RCC 7860 (cell line): ENCODE measurements around the gene LNPEP.

Experiments used
- DNase-seq: peaks from one replicate; pipeline ENCODE4 v3.0.0-alpha.2; 2015; ENCODE audit warnings: low spot score
- FAIRE-seq: peaks from 2 replicates; lab custom pipeline; 2012; peaks lifted over from hg19 to GRCh38; lab: Jason Lieb, UNC

The LNPEP gene

DNA sequence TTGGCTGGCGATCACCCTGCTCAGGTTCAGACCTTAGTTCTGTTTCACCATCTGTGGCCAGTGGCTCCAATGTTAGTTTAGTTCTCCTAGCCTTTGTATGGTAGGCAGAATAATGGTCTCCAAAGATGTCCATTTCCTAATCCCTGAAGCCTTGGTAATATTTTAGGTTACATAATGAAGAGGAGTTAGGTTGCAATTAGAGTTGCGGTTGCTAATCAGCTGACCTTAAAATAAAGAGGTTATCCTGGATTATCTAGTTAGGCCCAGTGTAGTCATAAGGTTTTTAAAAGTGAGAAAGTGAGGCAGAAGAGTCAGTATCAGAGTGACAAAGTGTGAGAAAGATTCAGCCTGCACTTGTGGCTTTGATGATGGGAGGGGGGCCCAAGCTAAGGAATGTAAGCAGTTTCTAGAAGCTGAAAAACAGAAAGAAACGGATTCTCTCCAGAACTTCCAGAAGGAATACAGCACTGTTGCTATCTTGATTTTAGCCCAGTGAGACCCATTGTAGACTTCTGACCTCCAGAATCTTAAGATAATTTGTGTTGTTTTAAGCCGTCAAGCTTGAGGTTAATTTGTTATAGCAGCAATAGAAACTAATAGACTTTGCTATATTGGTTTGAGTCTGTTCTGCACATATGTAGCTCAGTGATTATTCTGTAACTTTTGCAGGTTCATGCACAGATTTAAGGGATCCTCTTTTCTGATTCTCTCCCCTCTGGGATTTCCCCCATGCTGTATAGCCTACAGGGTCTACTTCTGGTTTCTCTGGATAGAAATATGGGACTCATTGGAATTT is 21.6 kb downstream of the LNPEP start:
- DNase-seq (no peak), FAIRE-seq (no peak)

DNA sequence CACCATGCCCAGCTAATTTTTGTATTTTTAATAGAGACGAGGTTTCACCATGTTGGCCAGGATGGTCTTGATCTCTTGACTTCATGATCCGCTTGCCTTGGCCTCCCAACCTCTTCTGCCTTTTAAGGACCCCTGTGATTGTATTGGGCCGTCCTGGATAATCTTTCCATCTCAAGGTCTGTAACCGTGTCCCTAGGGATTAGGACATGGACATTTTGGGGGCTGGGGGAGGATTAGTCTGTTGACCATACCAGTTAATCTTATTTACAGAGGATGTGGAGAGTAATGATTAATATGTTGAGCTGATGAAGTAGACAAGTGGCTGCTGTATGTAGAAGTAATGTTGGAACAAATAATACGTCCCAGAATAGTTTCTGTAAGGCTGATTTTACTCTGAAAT is 23.1 kb downstream of the LNPEP start:
- DNase-seq (no peak), FAIRE-seq (no peak)

DNA sequence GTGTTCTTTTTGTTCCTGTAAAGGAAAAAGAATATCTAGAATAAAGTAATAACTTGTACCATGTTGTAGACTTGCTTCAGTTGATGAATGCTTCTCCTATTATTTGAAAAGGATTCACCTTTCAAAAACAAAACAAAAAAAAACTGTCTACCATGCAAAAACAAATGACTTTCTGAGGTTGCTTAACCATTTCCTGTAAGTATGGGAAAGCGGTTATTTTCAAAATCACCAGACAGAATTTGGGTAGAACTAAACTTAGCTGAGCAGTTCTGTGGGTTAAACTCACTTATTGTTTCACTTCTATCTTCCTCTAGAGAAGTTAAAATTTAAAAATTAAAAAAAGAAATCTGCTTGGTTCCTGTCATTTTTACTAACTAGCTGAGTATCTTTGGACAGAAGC is 25.2 kb downstream of the LNPEP start:
- DNase-seq (no peak), FAIRE-seq (no peak)

DNA sequence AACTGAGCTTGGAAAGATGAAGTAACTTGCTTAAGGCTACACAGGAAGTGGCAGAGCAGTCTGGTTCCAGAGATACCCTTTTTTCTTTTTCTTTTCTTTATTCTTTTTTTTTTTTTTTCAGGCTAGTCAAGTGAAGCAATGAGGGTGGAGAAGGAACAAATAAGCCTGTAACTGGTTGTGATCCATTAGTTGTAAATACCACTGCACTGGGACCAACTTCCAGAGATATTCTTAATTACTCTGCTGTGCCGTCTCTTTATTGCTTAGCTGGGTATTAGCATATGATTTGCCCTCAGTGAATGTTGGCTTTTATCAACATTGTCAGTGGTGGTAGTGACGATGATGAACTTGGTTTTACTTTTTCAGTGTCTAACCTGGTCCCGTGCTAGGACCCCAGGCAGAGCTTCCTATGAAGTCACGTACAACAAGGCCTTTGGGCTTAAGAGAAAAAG is 26.7 kb downstream of the LNPEP start:
- DNase-seq (no peak), FAIRE-seq (no peak)

DNA sequence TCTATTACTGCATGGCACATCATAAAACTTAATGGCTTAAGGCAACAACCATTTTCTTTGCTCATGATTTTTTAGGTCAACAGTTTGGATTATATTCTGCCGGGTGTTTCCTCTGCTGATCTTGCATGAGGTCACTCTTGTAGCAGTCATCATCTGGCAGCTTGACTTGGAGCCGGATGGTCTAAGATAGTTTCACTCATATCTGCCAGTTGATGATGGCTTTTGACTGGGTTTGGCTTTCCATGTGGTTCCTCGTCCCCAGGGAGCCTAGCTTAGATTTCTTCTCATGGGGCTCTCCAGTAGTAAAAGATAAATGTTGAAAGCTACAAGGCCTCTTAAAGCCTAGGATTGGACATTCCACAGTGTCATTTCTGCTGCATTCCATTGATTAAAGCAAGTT is 27.4 kb downstream of the LNPEP start:
- FAIRE-seq: no peak

DNA sequence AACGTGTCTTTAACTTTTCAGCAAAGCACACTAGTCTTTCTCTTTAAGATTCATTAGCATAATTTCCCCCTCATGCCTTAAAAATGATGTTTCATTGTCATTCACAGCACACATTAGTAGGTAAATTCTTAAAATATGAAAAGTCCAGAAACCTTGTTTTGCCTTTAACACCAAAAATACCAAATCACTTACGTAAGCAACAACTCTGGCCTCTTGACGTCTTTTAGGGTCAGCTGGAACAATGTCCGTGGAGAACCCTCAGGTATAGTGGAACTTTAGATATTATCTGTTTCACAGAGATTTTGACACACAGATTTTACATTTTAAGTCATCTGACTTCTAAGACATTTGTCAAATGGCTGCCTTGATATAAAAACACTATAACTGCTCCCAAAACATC is 30.9 kb downstream of the LNPEP start:
- FAIRE-seq (no peak), DNase-seq (no peak)

More for the DNA sequence above, 27.4 kb downstream of the LNPEP start:
- no peak for DNase-seq

DNA sequence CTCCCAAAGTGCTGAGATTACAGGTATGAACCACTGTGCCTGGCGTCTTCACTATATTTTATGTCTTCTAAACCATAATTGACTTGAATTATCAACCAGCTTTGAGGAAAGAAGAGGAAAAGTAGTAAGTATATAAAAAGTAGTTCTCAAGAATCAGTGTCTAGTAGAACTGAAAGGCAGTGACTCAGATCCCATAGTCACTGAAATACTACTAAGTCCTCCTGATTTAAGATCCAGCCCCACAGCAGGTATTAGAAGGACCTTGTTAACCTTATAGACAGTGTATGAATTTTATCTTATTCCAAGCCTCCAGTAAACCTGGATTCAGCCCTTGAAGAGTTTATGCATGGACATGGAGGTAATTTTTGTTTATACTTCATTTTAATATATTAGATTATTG is 31.5 kb downstream of the LNPEP start:
- no peak for FAIRE-seq
- no peak for DNase-seq

DNA sequence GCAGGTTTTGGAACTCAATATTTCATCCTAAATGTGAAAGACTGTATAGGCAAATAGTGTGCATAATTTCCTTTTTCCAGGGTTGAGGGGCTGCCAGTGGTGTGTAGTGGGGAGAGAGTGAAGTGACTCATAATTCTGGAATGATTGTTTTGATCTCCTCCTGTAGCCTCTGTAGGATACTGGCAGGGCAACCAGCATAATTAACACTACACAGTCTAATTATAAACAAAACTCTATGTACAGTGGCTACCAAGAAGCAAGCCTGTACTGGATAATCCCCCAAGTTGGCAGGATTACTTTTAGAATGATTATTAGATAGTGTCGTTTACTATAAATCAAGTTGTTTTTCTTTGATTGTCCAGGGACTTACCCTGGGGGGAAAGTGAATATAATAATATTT is 32.2 kb downstream of the LNPEP start:
- peak; percentile 42 for FAIRE-seq
- peak; percentile 42 for DNase-seq

DNA sequence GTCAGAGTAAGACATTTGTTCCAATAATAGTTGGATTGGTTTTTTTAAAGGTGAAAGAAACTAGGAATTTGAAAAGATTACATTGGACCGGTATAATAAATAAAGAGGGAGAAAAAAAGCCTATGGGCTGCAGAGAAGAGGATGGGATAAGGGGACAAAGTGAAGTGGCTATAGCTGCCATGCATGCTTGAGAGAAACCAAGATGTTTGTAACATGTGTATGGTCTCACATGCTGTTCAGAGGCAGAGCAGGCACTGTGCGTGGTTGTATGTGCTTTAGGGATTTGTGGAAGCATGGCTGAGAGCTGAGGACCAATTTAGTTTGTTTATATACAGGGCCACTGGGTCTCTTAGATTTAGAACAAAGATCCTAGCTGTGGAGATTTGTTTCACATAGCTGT is 32.7 kb downstream of the LNPEP start:
- DNase-seq (no peak), FAIRE-seq (no peak)

DNA sequence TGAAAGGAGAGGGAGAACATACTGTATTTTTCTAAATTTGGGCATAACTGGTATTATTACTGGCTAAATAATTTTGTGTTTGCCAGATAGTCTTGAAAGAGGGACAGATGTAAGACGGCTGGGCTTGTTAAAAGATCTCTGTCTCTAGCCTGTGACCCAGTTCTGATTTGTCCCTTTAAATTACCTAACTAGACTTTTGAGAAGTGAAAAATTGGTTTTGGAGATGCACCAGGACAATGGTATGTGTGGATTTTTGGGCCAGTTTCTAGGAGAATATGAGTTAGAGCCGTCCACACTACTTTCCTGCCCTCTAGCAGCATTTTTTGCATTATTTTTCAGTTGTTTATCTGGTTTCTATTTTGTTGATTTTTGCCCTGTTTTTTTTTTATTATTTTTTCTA is 33.5 kb downstream of the LNPEP start:
- FAIRE-seq: no peak

DNA sequence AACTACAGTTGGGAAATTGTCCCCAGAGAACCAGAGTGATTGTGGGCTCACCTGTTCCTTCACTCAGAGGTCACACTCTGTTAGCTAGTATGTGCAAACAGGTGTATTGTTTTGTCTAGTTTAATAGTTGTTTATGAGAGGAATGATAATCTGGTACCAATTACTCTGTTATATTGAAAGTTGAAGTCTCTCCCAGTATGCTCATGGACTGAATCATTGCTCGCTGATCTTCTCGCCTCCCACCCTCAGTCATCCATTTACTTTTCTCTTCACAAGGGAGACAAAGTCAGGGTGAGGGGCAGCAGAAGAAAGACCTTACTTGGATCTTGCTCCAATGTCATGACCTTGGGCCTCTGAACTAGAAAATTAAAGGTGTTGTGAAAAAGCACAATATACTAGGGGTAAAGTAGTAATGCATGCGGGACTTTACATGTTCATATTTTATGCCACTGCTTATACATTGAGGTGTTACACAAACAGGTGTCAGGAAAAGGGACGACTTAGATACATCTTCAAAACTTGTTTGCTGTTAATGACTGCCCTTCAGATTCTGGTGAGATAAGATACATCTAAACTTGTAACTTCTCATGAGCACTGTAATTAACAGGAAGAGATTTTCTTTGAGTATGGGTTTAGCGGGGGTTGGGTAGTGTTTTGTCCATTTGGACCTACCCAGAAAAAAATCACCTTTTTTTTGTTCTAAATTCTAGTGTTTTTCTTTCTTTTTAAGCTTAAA is 36.9 kb downstream of the LNPEP start:
- DNase-seq (no peak), FAIRE-seq (no peak)

More for the DNA sequence above, 33.5 kb downstream of the LNPEP start:
- DNase-seq: no peak

DNA sequence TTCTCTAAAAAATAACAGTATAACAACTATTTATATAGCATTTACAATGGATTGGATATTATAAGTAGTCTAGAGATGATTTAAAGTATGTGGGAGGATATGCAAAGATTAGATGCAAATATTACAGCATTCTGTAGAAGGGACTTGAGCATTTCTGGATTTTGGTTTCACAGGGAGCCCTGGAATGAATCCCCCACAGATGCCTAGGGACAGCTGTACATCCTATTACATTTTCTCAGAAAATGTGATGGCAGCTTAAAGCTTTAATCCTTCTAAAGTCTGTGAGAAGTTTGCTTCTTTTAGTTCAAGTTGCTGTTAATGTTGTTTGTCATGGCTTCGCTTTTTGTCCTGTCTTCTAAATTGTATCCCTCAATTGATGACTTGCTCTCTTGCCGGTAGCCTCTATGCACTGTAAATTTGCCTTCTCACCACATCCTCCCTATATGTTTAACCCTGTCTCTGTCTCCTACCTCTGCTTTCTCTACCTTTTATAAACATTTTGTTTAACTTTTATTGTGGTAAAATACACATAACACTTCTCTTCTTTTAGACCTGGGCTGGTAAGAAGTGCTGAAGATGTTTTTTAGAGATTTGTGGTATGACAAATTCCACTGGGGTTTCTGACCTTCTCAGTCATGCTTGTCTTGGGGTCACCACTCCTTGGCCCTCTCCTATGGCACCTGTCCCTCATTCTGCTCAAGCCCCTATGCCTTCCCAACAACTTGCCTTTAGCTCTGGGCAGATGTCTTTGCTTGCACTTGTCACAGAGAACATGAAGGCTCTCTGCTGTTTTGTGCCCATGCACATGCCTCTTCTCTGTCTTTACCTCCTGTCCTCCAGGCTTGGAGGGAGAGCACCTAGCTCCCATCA is 37.9 kb downstream of the LNPEP start:
- FAIRE-seq (no peak), DNase-seq (no peak)

DNA sequence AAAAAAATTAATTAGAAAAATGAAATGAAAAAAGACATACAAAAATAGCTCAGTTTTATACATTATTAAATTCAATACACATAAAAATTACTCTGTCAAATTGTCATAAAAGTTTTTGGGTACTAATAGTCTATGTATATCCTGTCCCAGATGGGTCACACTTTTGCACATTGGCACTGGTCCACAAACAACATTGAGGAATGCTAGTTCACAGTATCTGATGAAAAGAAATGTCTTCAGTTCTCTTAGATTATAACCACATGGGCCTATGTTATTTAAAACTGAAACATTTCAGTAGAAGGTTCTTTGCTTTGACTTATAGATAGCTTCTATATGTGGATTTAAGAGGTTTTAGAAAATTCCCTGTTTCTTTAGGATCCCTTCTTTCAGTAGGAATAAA is 39.8 kb downstream of the LNPEP start:
- FAIRE-seq: no peak

DNA sequence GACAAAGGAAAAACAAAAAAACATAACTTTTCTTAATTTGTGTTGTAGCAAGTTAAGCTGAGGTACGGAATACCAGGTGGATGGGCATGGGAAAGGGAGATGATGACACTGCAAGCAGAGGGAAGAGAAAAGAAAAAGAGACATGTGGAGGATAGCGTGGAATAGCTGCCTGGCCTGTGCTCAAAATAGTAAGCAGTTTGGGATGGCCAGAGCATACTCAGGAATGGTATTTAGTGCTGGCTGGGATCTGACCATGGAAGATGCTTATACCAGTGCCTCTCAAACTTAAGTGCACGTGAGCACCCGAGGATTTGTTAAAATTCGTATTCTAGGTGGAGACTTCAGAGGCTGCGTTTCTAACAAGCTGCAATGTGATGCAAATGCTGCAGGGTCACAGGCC is 41.3 kb downstream of the LNPEP start:
- no peak for DNase-seq
- no peak for FAIRE-seq

More for the DNA sequence above, 39.8 kb downstream of the LNPEP start:
- no peak for DNase-seq

DNA sequence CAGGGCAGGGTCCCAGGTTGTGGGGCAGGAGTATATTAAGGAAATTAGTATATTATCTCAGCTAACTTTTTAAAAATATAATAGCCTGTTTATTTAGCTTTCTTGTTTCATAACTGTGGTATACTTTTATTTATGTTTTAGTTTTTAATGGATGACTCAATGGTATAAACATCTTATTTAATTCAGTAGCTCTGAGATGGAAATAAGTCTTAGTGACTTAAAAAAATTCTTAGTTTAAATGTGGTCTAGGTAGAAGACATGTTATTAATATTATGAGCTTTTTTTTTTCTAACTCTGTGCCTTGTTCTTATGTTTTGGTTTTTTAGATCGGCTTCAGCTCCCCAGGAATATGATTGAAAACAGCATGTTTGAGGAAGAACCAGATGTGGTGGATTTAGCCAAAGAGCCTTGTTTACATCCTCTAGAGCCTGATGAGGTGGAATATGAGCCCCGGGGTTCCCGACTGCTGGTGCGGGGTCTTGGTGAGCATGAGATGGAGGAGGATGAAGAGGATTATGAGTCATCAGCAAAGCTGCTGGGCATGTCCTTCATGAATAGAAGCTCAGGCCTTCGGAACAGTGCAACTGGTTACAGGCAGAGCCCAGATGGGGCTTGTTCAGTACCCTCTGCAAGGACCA is 43.1 kb downstream of the LNPEP start:
- DNase-seq (no peak), FAIRE-seq (no peak)

DNA sequence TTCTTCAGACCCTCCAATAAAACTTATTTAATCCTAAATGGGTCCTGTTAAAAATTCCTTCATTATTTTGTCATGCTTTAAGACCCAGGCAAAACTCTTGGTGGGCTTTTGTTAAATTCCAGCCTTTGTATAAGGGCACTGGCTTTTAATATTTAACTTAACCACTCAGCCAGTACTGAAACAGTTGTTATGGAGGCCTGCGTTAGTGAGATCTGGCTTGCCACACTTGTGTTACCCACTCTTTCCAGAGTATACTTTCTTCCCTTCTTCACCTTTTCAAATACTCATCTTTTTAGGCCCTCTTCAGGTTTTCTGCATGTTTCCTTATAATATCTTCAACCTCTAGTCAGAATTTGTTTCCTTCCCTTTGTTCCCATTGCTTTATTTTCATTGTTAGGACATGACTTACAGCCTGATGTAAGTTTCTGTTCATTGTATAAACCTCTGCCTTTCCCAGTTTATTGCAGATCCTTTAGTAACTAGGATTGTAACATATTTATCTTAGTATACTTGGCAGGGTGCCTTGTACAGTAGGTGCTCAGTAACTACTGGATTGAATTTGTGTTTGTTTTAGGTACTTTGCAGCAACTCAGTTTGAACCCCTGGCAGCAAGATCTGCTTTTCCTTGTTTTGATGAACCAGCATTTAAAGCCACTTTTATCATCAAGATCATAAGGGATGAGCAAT is 48.8 kb downstream of the LNPEP start:
- no peak for FAIRE-seq
- DNase-seq: no peak

DNA sequence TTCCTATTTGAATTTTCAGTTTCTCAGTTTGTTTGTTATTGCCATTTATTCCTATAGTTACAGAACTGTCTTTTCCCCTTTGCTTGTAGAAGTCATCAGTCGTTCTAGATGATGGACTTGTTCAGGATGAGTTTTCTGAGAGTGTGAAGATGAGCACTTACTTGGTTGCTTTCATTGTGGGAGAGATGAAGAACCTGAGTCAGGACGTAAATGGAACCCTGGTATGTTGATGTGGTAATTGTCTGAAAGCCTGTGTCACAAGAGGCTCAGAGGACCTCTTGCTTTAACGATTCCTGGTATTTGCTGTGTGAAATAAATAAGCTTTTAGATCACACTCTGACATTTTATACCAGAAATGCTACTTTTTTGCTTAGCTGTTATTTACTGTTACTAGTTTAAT is 50.6 kb downstream of the LNPEP start:
- no peak for DNase-seq
- no peak for FAIRE-seq

DNA sequence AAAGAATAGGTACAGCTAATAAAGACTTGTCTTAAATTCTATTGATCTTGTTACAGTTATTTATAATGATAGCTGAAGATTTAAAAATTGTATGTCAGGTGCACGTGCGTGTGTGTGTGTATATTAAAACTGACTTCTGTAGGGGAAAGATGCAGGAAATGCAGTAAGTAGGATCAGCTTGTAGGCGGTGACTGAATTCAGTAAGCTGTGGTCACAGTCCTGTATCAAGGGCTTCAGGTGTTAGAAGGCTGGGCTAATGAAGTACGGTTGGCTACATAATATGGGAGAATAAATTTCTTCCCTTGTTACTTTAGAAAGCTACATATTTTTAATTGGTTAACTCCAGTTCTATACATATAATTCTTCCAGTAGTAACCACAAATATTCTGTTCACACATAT is 54.2 kb downstream of the LNPEP start:
- FAIRE-seq (no peak), DNase-seq (no peak)

DNA sequence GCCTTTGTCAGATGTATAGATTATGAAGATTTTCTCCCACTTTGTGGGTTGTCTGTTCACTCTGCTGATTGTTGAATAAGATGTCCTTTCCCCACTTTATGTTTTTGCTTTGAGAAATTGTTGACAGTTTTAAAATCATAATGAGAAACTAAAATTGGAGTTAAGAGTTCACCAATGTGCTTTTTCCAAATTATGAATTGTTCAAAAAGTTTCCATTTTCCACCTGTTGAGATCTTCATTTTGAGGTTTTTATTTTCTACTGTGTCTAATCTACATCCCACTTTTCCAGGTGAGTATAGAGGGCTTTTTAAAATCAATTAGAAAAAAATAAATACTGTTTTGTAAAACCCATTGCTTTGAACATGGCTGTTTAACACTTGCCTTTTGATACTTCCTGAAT is 55.8 kb downstream of the LNPEP start:
- FAIRE-seq (no peak), DNase-seq (no peak)

DNA sequence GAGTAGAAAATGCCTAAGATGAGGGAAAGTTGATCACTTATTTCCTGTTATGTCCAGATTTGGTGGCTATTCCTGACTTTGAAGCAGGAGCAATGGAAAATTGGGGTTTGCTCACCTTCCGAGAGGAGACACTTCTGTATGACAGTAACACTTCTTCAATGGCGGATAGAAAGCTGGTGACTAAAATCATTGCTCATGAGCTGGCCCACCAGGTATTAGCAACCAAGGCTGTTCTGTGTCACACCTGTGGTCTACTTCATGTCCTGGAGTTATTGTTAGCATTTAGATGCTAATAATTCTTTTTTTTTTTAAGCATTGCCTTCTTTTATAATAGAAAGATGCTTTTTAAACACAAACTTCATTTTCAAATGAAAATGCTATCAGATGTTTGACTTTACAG is 57.9 kb downstream of the LNPEP start:
- FAIRE-seq: no peak
- DNase-seq: no peak
